ENCODE data around the gene PRRX2.
A peak's percentile ranks its signal among the peaks of the same experiment; 100 is the strongest.
"Not testable (repeated sequence)": the region's sequence is repeated elsewhere in the genome, so short reads cannot be mapped to it uniquely, and the experiment has no call there.

Gene PRRX2

GRCh38 chr9:129636343-129636742 is 29.1 kb upstream of the PRRX2 start:
- not testable (repeated sequence) for DNase-seq (ENCODE audit: low read depth in 2 of 2)

- DNase-seq (ENCODE audit: low read depth in 2 of 2): no peak
These were observed 28.3 kb upstream of the PRRX2 start for GRCh38 chr9:129637102-129637501.

GRCh38 chr9:129637673-129638439 is 27.6 kb upstream of the PRRX2 start:
- DNase-seq (ENCODE audit: low read depth in 2 of 2): no peak

- DNase-seq (ENCODE audit: low read depth in 2 of 2): no peak
These were observed 26.3 kb upstream of the PRRX2 start for GRCh38 chr9:129639034-129639630.

GRCh38 chr9:129639756-129640085 is 25.7 kb upstream of the PRRX2 start:
- DNase-seq (ENCODE audit: low read depth in 2 of 2): no peak

- DNase-seq (ENCODE audit: low read depth in 2 of 2): no peak
These were observed 25.2 kb upstream of the PRRX2 start for GRCh38 chr9:129640086-129640870.

GRCh38 chr9:129640871-129641749 is 24.3 kb upstream of the PRRX2 start:
- DNase-seq (ENCODE audit: low read depth in 2 of 2): no peak

- peak; percentile 92 to 93 for DNase-seq (ENCODE audit: low read depth in 2 of 2)
These were observed 23.5 kb upstream of the PRRX2 start, which contains the start of gene ASB6 for GRCh38 chr9:129641750-129642585. Gene ASB6, minus strand, starts transcription at chr9:129642151. Its CDS starts 152 bp downstream, at chr9:129641999.

GRCh38 chr9:129643706-129644105 is 21.7 kb upstream of the PRRX2 start:
- no peak for DNase-seq (ENCODE audit: low read depth in 2 of 2)

GRCh38 chr9:129644365-129644764 is 21.1 kb upstream of the PRRX2 start:
- no peak for DNase-seq (ENCODE audit: low read depth in 2 of 2)

GRCh38 chr9:129644902-129645301 is 20.5 kb upstream of the PRRX2 start:
- no peak for DNase-seq (ENCODE audit: low read depth in 2 of 2)

- DNase-seq (ENCODE audit: low read depth in 2 of 2): no peak
These were observed 19.2 kb upstream of the PRRX2 start for GRCh38 chr9:129646252-129646651.

- DNase-seq (ENCODE audit: low read depth in 2 of 2): no peak
These were observed 18.8 kb upstream of the PRRX2 start for GRCh38 chr9:129646654-129647053.

- DNase-seq (ENCODE audit: low read depth in 2 of 2): no peak
These were observed 17.8 kb upstream of the PRRX2 start for GRCh38 chr9:129647635-129648034.

GRCh38 chr9:129648092-129648763 is 17.2 kb upstream of the PRRX2 start:
- DNase-seq (ENCODE audit: low read depth in 2 of 2): no peak

GRCh38 chr9:129648764-129649115 is 16.7 kb upstream of the PRRX2 start:
- no peak for DNase-seq (ENCODE audit: low read depth in 2 of 2)

GRCh38 chr9:129649726-129650679 is 15.4 kb upstream of the PRRX2 start:
- DNase-seq (ENCODE audit: low read depth in 2 of 2): no peak

- DNase-seq (ENCODE audit: low read depth in 2 of 2): no peak
These were observed 14.7 kb upstream of the PRRX2 start for GRCh38 chr9:129650680-129651235.

Data from stimulated activated CD4-positive, alpha-beta T cell treated with anti-CD3 and anti-CD28 coated beads, Interleukin-15, amount 100 ng/mL, for 48 hours (primary cell).